GM12874 (cell line): Measurements from ENCODE around the gene CTSH.

Source experiments
- TF ChIP-seq, protein P1 (sequence below): IDR thresholded peaks from 2 replicates; pipeline ENCODE4 v1.5.1; 2011; ENCODE audit warnings: low read depth, mild to moderate bottlenecking, control low read depth, low read length, moderate library complexity; ENCODE audit not compliant: insufficient read depth

CTSH gene

DNA sequence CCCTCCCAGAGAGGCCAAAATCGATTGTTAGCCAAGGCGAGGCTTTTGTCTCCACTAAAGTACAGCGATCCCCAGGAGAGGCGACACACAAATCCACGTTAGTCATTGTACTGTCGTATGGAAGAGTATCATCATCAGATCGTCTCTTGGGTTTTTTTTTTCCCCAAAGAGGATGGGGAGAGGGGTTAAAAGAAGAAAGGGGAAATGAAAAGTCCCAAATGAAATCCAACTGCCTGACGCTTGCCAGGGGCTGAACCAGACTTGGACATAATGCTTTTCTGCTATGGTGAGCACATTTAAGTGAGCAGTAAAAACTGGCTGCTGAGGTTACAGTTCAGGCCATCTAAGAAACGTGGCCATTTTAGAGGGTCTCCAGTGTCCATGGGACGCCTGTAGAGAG is 37.9 kb upstream of the CTSH start:
- TF ChIP-seq, protein P1, sequence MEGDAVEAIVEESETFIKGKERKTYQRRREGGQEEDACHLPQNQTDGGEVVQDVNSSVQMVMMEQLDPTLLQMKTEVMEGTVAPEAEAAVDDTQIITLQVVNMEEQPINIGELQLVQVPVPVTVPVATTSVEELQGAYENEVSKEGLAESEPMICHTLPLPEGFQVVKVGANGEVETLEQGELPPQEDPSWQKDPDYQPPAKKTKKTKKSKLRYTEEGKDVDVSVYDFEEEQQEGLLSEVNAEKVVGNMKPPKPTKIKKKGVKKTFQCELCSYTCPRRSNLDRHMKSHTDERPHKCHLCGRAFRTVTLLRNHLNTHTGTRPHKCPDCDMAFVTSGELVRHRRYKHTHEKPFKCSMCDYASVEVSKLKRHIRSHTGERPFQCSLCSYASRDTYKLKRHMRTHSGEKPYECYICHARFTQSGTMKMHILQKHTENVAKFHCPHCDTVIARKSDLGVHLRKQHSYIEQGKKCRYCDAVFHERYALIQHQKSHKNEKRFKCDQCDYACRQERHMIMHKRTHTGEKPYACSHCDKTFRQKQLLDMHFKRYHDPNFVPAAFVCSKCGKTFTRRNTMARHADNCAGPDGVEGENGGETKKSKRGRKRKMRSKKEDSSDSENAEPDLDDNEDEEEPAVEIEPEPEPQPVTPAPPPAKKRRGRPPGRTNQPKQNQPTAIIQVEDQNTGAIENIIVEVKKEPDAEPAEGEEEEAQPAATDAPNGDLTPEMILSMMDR, result no peak

DNA sequence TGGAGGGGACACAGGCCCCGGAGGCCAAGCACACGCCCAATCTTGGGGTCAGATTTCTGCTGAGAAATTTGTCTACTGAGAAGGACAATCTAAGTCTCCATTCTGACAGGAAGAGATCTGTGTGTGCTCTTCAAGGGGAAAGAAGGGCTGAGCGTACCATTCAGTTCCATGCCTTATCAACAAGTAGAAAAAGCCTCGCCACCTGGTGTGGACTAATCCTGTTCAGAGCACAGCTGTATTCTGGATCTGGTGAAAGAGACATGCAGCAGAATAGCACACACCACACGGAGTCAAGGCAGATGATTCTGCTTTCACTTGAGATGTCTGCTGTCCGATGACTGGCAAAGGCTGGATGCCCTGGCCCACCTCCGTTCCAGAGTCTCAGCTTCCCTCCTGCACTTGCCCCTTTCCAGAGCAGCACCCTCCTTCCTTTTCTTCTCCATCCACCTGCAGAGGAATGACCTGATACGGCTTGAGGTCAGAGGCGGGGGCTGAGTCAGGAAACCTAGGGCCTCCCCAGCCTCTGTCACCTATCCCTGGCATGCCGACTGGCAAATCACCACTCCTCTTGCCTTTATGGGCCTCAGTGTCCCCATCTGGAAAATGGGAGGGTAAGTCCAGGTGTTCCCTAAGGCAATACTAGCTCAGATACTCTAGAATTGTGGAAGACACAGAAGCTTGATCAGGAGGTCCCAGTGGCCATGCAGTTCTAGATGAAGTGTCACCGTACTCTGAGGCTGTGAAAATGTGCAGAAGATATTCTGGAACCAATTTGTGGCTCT is 36.9 kb upstream of the CTSH start:
- TF ChIP-seq, protein P1, result no peak

GRCh38 chr15:78979456-78980320 is 34.8 kb upstream of the CTSH start:
- TF ChIP-seq, protein P1, result peak; percentile 77

GRCh38 chr15:78978601-78979179 is 33.8 kb upstream of the CTSH start:
- TF ChIP-seq, protein P1, result no peak

GRCh38 chr15:78977591-78978347 is 32.9 kb upstream of the CTSH start:
- TF ChIP-seq, protein P1, result no peak

- TF ChIP-seq, protein P1, result no peak
Measured at GRCh38 chr15:78977091-78977571, 32.3 kb upstream of the CTSH start.
